GM19193 (cell line): ENCODE results near the gene ACTL6B.

Experiments used
- POLR2A ChIP-seq: IDR thresholded peaks from 4 replicates; pipeline ENCODE4 v1.6.1; 2011; ENCODE audit not compliant: insufficient read depth, insufficient read length; ENCODE audit errors: extremely low read depth

Gene ACTL6B

GRCh38 chr7:100655908-100656674, at the start of gene ACTL6B:
Gene ACTL6B, minus strand, starts transcription at chr7:100656448. Its CDS starts 94 bp downstream, at chr7:100656354.
- TF ChIP-seq POLR2A: no peak

GRCh38 chr7:100705320-100705752, 49.1 kb upstream of the ACTL6B start:
- no peak for TF ChIP-seq POLR2A

DNA sequence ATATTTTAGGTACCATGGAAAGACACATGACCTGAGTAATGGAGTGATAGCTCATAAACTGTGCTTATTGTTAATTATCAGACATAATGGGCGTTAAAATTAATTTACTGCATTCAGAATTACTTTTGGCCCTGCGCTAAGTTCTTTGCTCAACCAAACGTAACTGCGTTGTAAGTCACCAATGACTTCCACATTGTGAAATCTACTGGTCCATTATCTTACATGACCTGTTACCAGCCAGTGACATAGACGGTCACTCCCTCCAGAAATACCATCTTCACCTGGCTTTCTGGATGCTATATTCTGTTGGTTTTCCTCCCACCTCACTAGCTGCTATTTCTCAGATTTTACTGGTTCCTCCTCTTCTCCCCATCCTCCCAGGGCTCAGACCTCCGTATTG, 42.8 kb upstream of the ACTL6B start:
- no peak for TF ChIP-seq POLR2A

DNA sequence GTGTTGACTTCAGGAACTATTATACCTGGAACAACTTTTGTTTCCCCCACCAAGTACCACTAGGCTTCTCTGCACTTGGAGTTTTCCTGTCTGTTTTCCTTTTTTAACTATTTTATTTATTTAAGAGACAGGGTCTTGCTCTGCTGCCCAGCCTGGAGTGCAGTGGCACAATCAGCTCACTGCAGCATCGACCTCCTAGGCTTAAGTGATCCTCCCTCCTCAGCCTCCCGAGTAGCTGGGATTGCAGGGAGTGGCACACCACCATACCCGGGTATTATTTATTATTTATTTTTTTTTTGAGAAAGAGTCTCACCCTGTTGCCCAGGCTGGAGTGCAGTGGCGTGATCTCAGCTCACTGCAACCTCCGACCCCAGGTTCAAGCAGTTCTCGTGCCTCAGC, 39.9 kb upstream of the ACTL6B start:
- no peak for TF ChIP-seq POLR2A

DNA sequence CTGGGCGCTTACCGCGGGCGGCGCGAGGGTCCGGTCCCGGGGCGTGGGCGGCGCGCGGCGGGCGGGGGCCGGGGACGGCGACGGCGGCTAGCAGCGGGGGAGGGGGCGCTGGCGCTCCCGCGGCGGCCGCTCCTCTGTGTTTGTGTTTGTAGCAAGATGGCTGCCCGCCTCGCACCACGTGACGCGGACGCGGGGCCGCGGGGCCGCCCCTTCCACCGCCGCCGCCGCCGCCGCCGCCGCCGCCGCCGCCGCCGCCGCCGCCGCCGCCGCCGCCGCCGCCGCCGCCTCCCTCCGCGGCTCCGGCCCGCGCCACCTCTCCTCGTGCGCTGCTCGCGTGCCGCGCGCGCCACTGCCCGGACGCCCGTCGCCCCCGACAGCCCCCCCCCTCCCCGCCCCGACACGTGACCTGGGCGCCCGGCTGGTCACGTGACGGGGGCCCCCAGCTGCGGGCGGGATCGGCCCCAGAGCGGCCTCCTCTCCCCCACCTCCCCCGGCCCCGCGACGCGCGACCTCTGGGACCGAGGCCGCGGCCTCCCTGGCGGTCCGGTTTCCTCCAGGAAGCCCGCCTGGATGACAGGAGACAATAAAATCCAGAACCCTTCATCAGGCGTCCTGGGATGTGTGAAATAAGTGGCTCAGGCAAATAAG, 38.0 kb upstream of the ACTL6B start, which contains the start of gene GIGYF1:
GIGYF1 (minus strand) TSS at position 153 of the 648 bp plus-strand sequence. CDS start 6,012 bp downstream, outside the sequence.
- no peak for TF ChIP-seq POLR2A

GRCh38 chr7:100693312-100694097, 37.3 kb upstream of the ACTL6B start:
- no peak for TF ChIP-seq POLR2A

DNA sequence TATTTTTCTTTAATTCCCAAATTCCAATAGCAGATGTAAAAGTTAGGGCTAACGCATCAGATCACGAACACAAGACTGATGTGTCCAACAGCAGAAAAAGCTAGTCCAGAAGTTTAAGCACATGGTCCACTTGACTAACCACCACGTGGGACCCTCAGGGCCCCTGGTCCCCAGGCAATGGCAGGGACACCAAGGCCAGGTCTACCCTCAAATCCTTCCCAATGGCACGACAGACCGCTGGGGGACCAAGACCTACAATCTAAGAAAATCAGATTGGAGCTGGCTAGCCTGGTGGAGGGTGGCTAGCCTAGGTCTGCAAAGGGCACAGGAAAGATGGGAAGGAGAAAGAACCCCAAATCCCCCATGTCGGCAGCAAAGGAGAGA, 36.3 kb upstream of the ACTL6B start:
- no peak for TF ChIP-seq POLR2A

DNA sequence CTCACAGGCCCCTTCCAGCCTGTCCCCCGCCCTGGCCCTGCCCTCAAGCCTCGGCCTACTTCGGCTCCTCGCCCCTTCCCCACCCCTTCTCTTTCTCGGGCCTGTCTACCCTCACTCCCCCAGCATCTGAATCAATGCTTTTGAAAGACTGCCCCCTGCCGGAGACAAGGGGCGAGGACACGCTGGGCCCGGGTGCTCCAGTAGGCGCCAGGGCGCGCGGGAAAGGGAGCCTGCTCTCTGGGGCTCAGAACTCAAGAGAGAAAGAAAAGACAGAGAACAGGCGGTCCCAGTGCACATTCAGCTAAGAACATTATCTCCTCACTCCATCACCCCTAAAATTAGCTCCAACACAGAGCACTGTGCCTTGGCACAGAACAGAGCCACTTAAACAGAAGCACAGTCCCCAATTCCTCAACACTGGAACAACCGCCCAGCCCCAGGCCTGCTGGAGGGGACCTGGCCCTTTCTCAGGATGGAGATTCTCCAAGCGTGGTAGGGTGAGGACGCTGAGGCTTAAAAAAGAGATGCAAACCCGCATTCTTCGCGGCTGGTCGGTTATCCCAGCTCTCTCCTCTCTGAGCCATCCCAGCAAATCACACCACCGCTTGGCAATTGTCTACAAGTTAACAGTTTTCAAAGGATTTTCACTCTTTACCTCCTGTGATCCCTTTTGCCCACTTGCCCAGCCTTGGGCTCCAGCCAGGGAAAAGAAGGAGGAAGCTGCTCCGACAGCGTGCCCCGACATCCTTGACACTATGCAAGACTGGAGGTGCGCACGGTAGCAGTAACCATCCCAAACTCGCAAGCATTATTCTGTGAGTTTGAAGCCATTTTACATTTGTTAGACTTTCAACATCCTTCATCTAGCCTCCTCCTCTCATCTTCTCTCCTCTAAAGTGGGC, 35.7 kb upstream of the ACTL6B start:
- no peak for TF ChIP-seq POLR2A

GRCh38 chr7:100689230-100690135, 33.2 kb upstream of the ACTL6B start:
- TF ChIP-seq POLR2A: no peak

GRCh38 chr7:100688326-100688860, 32.1 kb upstream of the ACTL6B start:
- TF ChIP-seq POLR2A: no peak

DNA sequence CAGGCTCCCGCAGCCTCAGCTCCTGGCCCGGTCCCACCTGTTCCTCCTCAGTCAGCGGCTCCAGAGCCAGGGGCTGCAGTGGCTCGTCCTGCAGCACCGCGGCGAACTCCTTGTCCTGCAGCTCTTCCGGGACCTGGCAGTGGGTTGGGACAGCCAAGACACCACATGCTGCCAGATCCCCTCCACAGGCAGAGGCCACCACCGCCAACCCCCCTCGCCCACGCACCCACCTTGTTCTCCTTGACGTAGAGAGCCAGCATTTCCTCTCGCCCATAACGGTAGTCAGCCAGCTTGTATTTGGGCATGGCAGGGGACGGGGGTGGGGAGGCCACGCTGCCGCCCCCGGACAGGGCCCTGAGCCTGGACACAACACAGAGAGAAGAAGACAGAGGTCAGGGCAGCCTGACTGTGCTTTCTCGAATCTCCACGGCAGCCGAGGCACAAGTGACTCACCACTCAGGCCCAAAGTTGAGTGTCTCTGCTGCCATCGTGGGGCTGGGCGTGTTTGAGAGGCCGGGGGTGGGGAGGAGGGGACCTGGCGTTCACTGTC, 31.6 kb upstream of the ACTL6B start:
- TF ChIP-seq POLR2A: no peak

GRCh38 chr7:100687261-100687660, 31.0 kb upstream of the ACTL6B start:
- TF ChIP-seq POLR2A: no peak

GRCh38 chr7:100686822-100687211, 30.6 kb upstream of the ACTL6B start:
- TF ChIP-seq POLR2A: no peak
